HT1080 (cell line): ENCODE results near the gene TECPR1. TPM values are rescaled to one million over a fixed set of nuclear protein-coding genes. Genes with fewer than 3 reads are reported as not detected.
"Not testable (repeated sequence)": the region's sequence is repeated elsewhere in the genome, so short reads cannot be mapped to it uniquely, and the experiment has no call there.

ENCODE experiments used
- DNase-seq: peaks from one replicate; pipeline ENCODE4 v3.0.0-alpha.2; 2015; ENCODE audit warnings: low read depth
- total RNA-seq: library from RNA; depleted of rRNA; stranded (reverse); fragments of >200 nt; shearing (Covaris generic); gene quantifications from 2 replicates; pipeline ENCODE4 v1.2.3, GENCODE V29; 2014

The TECPR1 gene
- total RNA-seq, 1 experiment from 2014 or later: 16.4 TPM

DNA sequence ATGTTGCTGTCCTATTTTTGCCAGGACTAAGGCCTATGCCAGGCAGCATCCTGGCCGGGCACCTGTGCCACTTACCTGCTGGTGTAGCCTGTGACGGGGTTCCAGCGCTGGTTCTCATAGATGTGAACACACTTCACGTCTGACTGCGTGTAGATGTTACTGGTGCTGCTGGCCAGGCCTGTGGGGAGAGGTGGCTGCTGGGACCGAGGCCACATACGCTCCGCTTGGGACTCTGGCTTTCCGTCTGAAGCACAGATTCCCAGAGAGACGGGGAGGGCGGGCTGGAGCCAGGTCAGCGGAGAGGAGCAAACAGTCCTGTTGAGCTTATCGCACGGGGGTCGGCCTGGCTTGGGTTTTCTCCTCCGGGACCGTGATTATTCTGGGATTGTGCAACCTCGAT is 24.1 kb downstream of the TECPR1 start:
- no peak for DNase-seq

DNA sequence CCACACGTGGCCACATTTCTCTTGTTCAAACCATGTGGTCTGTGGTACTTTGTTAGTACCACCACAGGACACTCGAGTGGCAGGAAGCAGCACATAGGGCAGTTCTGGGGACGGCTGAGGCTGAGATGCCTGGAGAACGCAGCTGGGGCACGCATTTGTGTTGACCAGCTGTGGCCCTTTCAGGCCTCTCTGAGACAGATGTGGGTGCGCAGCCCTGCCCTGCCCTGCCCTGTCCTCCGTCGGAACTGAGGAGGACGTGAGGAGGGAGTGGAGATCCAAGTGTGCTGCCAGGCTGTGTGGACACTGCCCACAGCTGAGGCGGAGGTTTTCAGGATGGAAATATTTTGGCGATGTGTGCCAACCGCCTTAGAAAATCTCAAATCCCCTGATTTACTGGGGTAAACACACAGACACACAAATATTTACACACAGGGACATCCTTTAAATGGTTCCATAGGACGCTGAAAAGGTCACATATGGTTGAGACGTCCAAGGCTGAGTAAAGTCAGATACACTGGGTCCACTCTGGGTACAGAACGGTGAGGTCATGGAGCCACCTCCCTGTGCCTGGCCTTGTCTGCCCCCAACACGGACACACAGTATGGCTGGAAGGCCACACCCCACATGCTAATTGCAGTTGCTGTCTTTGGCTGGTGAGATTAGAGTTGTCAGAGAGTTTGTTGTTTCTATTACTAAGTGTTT is 26.0 kb downstream of the TECPR1 start:
- no peak for DNase-seq

DNA sequence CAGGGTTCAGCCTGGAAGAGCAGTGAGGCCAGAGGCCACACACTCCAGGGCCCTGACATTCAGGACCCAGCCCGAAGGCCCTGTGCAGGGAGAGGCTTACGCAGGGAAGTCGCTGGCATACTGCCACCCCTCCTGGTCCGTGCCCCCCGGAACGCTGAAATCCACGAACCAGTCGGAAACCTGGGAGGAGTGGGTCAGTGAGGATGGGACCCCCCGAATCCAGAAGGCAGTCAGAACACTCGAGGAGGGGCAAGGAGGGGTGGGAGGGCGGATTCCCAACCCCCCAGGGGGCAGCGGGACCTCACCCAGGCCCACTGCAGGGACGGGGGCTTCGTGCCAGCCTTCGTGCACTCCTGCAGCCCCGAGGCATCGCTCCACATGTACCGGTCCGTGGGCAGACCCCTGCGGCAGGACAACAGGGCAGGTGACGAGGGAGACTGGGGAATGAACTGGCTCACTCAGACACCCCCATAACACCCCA is 27.3 kb downstream of the TECPR1 start:
- no peak for DNase-seq

DNA sequence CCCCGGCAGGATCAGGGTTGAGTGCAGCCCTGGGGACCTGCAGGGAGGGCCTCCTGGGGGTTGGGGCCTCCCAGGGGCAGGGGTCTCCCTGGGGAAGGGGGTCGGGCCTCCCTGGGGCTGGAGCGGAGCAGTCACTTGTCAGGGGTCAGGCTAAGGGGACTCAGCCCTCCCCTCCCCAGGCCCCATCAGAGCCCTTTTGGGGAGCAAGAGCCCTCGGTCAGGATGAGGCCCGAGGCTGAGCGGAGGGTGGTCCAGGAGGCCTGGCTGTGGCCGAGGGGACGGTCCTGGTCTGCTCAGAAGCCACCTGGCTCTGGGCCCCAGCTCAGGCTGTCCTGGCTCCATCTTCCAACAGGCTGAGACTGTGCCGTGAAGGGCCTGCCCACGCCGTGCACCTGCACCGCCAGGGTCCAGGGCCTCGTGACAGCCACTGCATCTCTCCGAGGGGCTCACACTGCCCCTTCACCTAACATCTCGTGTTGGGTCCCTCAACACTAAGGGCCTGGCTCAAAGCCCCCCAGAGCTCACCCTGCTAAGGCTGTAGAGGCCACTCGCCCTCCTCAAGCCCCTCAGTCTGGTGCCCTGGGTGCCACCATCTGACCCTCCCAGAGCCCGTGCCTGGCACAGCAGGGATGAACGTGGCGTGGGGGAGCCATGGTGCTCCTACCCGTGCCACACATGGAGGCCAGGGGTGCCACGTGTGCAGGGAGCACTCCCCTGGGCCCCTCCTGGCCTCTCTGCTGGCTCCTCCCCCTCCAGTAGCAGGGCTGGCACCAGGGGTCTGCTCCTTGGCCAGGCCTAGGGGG is 27.9 kb downstream of the TECPR1 start:
- no peak for DNase-seq

DNA sequence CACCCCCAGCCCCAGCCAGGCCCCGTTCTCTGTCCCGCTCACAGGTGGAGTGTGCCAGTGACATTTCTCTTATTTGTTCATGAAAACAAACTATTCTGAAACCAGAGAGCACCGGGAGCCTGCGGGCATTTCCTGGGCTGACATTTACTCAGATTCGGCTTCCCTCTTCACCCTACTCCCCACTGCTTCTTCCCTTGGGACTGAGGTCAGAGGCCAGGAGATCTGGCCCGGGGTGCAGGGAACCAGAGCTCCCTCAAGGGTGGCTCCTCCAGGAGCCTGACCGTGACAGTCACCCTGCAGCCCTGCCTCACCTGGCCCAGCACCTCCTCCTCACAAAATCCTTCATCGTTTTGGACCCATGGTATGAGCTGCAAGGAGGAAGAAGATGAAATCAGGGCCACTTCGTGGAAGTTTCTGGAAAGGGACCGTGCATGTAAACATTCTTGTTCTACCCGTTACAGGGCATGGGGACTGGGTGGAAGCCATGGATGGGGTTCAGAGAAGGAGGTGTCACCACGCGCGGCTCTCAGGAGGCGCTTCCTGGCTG is 28.6 kb downstream of the TECPR1 start:
- DNase-seq: no peak

DNA sequence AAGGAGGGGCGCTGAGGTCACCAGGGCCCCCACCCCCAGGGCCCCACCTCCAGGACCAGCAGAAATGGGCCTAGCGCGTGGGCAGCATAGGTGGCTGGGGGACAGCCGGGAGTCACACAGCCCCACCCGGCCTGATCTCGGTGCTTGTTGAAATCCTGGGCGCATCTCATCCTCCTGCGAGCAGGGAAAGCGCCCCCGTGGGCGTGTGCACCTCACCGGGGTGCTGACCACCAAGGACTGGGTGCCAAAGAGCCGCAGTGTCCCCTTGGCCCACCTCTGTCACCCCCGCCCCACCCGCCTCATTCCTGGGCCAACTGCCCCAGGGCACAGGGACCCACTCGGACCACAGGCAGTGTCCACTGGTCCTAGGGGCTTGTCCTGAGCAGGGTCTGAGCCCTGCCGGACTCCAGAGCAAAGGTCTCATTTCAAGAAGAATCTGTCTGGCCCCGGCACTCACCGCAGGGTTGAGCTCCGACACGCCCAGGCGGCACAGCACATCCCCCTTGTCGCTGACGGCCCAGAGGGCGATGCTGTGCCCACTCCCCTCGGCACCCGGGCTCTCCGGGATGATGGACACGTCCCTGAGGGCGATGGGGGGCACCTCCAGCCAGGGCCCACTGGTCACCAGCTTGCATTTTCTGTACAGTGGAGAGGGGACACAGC is 29.4 kb downstream of the TECPR1 start:
- no peak for DNase-seq

DNA sequence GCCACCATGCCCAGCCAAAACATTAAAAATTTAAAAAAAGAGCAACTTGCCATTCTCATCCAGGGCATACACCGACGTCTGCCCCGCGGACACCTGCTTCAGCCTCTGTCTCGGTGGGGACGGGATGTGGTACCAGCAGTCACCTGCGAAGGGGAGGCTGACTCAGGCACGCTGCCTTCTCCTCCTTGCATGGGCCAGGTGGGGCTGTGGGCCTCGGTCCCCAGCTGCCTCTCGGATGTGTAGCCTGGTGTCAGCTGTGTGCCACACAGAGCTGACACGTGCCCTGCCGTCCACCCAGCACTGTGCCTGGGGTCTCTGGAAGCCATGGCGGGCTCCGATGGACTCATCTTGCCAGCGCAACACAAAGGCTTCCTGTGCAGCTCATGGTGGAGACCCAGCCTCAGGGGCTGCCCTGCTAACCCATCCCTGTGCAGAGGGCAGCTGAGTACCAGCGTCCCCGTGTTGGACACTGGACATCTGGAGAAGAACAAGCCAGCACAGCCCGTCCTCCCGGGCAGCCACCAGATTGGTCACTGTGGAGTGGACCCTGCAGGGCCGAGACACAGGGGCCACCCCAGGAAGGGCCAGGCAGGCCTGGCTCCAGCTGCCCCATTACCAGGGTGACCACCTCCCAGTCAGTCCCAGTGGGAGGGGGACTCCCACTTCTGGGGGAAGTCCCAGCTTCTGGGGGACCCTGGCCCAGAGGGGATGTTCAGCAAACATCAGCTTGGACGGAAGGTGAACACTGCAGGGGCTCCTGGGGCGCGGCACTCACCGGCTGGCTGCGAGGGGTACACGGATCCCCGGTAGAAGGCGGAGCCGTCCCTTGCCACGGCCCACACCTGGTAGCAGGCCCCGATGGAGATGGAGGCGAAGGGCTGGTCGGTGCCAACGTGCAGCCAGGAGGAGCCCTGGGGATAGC is 30.2 kb downstream of the TECPR1 start:
- DNase-seq: no peak

DNA sequence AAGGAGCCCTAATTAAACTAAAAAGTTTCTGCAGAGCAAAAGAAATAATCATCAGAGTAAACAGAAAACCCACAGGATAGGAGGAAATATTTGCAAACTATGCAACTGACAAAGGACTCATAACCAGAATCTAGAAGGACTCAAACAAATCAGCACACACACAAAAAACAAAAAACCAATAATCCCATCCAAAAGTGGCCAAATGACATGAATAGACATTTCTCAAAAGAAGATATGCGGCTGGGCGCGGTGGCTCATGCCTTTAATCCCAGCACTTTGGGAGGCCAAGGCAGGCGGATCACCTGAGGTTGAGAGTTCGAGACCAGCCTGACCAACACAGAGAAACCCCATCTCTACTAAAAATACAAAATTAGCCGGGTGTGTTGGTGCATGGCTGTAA is 32.6 kb downstream of the TECPR1 start:
- not testable (repeated sequence) for DNase-seq

DNA sequence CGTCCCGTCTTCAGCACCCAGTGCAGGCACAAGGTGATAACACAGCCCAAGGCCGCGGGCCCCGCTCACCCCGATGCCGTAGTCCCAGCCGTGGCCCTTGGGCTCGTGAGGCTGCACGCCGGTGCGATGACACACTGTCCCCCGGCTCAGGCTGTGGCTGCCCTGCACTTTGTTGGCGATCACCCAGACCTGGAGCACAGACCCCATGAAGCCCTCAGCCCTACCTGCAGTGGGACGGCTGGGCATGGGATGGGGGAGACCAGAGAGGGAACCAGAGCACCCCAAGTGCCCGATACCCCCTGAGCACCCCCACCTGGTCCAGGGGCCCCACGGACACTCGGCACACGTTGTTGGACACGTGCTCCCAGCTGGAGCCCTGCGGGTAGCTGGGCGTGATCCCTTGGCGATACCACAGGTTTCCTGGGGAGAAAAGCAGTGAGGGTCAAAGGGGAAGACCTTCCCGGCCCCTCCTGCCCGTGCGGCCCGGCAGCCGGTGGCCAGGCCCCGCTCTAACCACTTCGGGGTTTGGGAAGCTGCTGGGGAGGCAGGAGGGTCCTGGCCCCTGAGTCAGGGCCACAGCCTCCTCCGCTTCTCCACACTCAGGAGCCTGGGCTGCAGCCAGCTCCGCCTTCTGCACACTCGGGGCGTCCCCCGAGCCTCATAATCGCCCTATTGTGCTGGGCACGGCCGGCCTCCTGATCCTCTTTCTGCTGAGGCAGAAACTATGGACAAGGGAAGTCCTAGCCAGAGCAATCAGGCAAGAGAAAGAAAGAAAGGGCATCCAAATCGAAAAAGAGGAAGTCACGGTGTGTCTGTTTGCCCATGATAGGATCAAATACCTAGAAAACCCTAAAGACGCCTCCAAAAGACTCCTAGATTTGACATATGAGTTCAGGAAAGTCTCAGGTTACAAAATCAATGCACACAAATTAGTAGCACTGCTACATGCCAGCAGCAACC is 34.1 kb downstream of the TECPR1 start:
- no peak for DNase-seq

DNA sequence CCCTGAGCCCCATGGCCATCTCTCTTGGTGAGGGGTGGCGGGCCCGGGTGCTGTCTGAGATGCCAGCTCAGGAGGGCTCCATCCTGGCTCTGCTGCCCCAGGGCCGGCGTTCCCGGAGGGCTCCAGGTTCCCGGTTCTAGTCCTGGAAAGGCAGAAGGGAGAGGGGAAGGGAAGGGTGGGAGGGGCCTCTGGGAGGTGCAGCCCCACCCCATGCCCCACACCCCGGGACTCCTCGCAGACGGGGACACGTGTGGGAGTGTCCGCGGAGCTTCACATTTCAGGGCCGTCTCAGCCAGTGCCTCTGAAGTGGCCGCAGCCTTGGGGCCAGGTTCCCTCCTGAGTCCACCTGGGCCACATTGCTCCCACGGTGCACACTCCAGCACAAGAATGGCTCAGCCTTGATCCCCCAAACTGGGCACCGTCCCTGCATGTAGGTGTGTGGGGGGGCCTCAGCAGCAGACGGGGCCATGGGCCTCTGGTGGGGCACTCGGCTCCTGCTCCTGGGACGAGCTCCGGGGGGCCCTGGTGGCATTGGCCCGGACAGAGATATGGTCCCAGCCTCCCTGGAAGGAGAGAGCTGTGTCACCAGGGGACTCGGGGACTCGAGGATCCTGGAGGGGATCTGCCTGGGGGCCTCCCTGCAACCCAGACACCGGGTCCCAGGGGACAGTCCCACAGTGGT is 35.0 kb downstream of the TECPR1 start:
- no peak for DNase-seq

DNA sequence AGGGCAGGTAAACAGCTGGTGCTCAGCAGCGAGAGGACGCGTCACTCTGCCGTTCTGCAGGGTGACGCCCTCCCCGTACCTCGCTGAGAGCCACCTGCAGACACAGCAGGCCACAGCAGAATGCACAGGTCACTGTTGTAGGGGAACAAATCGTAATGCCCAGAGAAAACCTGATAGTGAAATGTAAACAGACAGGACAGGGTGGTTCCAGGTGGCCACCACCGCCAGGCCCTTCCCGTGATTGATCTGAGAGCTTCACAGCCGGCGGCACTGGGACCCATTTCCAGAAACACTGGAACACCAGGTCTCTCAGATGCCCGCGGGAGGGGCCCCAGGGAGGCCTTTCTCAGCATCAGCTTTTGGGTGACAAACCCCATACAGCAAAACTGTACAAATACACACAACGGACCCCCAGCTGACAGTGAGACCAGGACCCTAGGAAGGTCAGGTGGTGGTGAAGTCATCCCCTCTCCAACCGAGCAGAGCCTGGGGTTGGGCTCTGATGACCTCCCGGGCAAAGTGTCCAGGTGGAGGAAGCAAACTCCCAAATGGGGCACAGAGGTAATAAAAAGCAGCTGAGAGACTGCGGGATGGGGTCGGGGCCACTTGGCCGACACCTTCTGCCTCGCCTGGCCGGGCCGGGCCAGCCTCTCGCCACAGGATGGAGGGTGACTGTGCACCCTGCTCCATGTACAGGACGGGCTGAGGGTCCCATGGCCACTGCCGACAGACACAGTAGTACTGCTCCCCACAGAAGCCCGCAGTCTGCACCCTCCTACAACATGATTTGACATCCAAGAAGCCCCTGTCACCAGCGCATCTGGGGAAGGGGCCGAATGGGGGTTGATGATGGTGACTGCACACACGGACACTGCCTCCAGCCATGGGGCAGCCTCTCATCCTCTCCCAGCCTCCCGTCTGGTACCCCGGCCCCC is 36.2 kb downstream of the TECPR1 start:
- no peak for DNase-seq

DNA sequence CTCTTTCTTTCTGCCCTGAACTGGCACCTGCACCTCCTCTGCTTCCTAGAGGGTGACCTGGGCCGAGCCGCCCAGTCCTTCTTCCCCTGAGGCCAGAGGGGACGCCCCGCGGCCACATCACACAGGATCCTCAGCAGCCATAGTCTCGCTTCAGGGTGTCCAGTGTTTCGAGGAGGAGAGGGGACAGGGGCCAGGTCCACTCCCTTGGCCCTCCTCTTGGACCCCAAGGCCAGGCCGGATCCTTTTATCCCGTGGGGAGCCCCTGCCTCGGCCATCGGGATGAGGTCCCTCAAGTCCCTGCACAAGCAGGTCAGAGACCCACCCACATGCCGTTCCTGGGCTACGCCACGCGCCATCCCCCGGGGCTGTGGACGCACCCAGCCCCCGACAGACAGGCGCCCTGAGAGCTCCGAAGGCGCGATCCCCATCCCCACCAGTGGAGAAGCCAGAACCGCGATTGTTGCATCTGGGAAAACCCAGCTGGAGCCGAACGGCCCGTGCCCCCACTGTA is 37.2 kb downstream of the TECPR1 start:
- DNase-seq: no peak

DNA sequence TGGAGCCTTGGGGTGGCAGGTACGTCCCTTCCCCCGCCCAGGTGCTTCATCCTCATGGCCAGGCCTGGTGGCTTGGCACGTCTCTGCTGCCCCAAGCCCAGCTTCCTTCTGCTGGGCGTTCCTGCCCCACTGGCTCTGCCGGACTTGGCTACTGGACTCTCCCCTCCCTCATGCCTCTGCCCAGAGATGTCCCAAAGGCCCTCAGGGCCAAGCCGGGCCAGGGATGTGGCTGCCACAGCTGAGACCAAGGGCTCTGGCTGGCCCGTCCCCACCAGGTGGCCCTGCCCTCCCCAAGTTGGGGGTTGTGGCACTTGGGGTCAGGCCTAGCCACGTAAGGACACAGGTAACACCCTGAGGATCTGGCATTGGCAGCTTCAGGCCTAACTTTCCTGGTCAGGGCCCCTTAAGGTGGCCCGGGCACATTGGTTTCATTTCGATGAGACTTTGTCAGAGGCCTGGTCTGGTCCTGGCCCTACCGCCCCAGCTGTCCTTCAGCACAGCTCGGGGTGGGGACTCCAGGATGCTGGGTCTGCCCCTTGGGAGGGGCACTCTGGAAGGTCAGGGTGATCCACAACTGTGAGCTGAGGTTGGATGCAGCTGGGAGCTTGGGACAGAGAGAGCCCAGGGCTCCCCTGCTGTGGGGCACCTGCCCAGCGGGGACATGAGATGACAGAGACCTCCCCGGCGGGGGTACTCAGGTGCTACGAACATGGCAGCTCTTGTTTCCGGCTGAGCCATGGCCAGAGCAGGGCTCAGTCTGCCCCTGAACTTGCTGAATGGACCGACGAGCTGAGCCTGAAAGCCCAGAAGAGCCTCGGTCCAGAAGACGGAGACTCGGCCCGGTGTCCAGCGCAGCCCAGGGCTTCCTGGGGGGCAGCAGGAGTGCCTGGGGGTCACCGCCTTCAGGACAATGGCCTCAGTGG is 37.9 kb downstream of the TECPR1 start:
- DNase-seq: no peak

DNA sequence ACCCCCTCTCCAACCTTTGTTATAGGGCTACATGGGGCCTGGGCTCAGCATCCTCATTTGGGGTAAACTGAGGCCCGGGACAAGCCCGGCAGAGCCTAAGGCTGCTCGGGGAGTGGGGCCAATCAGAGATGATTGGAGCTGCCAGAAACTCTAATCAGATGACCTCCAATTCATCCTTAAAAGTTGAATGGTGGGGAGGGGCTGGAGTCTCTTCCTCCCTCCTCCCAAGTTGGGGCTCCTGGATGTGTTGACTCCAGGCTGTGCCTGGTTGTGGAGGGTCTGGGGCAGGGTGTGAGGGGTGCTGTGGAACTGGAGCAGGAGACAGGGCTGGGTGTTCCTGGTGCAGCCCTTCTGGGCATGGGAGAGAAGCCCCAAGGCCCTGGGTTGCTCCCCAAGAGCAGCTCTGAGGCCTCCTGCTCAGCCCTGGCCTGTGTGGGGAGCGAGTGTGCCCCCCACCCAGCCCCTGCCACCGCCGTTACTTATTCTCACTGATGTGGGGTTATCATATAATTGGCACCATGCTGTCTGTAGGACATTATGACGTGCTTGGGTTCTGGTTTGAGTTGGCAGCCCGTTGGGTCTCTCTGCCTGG is 38.6 kb downstream of the TECPR1 start:
- DNase-seq: no peak

DNA sequence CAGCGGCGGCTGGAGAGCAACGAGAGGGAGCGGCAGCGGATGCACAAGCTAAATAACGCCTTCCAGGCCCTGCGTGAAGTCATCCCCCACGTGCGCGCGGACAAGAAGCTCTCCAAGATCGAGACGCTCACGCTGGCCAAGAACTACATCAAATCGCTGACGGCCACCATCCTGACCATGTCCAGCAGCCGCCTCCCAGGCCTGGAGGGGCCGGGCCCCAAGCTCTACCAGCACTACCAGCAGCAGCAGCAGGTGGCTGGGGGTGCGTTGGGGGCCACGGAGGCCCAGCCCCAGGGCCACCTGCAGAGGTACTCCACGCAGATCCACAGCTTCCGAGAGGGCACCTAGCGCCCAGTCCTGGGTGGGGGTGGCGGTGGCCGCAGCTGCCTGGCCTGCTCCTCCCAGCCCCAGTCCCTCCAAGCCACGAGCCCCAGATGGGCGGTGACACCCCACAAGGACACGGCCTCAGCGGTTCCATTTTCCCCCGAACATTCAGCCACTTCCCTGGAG is 39.4 kb downstream of the TECPR1 start:
- no peak for DNase-seq
